ENCODE measurements around the gene GLI2.

- TF ChIP-seq CTCF (IDR thresholded peaks at IDR 0.05) (no peak), EZH2 (IDR thresholded peaks at IDR 0.05; ENCODE audit: borderline replicate concordance, insufficient read depth, low read depth, low read length, poor library complexity, severe bottlenecking) (no peak)
These were observed 11.6 kb downstream of the GLI2 start for GRCh38 chr2:120747281-120747680.

Measured in B cell (primary cell).